DOHH2 (cell line): ENCODE measurements around the gene TGFBR2.

Experiments used
- EZH2phosphoT487 ChIP-seq: fragments of 200-600 bp; sonication (generic); IDR thresholded peaks from 2 replicates; pipeline ENCODE4 v1.6.1; 2017; ENCODE audit warnings: borderline replicate concordance, mild to moderate bottlenecking, antibody characterized with exemption, low read length, moderate library complexity, mixed read lengths
- TF ChIP-seq, protein P1 (sequence below): fragments of 200-600 bp; sonication (generic); IDR thresholded peaks from one replicate; pipeline ENCODE4 v1.5.1; 2014; ENCODE audit warnings: antibody characterized with exemption, mild to moderate bottlenecking, low read depth, low read length; ENCODE audit not compliant: poor library complexity, severe bottlenecking

DNA sequence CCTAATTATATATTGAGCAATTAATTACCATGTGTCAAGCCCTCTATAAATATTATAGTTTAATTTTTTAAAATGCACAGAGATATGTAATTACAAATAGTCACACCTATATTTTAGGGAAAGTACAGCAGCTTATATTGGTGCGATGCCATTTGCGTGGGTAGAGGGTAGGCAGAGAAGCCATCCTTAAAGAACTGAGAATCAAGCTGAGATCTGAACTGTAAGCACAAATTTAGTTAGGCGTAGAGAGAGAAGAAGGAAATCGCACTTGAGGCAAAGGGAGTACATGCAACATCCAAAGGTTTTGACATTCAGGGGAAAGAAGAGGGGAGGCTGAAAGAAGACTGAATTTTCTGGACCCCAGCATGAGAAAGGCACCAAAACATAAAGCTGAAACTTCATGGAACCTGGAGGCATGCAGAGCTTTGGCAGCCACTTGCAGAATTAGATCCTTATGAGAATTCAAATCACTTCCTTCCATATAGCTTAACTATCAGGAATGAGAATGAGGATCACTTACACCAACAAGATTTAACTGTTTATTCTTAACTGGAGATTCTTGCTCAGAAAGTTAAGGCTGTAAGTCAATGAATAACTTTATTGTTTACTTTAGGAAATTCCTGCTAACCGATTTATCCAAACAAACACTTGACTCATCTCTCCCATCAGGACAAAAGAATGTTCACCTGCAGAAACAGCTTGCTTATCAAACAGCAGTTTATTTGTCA is 114.3 kb downstream of the TGFBR2 start:
- TF ChIP-seq, protein P1, sequence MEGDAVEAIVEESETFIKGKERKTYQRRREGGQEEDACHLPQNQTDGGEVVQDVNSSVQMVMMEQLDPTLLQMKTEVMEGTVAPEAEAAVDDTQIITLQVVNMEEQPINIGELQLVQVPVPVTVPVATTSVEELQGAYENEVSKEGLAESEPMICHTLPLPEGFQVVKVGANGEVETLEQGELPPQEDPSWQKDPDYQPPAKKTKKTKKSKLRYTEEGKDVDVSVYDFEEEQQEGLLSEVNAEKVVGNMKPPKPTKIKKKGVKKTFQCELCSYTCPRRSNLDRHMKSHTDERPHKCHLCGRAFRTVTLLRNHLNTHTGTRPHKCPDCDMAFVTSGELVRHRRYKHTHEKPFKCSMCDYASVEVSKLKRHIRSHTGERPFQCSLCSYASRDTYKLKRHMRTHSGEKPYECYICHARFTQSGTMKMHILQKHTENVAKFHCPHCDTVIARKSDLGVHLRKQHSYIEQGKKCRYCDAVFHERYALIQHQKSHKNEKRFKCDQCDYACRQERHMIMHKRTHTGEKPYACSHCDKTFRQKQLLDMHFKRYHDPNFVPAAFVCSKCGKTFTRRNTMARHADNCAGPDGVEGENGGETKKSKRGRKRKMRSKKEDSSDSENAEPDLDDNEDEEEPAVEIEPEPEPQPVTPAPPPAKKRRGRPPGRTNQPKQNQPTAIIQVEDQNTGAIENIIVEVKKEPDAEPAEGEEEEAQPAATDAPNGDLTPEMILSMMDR = no peak
- no peak for TF ChIP-seq EZH2phosphoT487
